ENCODE results near the gene TNNT3. TPM values are rescaled to one million over a fixed set of nuclear protein-coding genes. Genes with fewer than 3 reads are reported as not detected.
A peak's percentile ranks its signal among the peaks of the same experiment; 100 is the strongest.
"Not testable (repeated sequence)": the region's sequence is repeated elsewhere in the genome, so short reads cannot be mapped to it uniquely, and the experiment has no call there.

The TNNT3 gene
- 2.2 and 2.3 TPM in 2 replicates for total RNA-seq (2014; rRNA removed; shearing (Covaris generic))

GRCh38 chr11:1919391-1920127 lies at the start of gene TNNT3:
Gene TNNT3, plus strand, starts transcription at chr11:1919703. Its CDS starts 3,172 bp downstream, at chr11:1922875.
- no peaks in the 10 kb centered on the region for H3K36me3 ChIP-seq
- H3K9me3 ChIP-seq (replicated peaks) = no peaks in the 10 kb centered on the region
- DNase-seq = peak in 1 of 2 experiments; percentile 43
- no peak within 1 kb of the TSS for H3K4me3 ChIP-seq
- H3K27ac ChIP-seq = no peak within 1 kb of the TSS
- H3K27me3 ChIP-seq = no peaks in the 10 kb centered on the region
- H3K4me1 ChIP-seq = peaks cover 44% of the 10 kb centered on the region

DNA sequence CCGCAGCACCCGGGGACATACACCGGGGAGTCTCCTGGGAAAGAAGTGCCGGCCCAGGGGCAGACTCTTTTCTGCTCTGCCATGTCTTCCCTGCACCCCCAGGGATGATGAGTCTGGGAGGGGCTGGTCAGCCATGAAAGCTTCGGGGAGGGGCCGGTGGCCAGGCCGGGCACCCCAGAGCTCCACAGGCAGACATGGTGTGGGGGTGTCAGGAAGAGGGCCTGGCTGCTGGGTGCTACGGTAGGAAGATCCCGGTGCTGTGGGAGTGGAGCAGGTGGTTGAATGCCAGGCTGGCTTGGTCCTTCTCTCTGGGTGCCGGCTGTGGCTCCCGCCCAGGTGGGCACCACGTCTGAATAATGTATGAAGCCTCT lies 49.2 kb upstream of the TNNT3 start:
- H3K9me3 ChIP-seq (replicated peaks) = no peaks in the 10 kb centered on the region
- H3K4me3 ChIP-seq = no peak overlapping the region
- H3K36me3 ChIP-seq = no peaks in the 10 kb centered on the region
- H3K27ac ChIP-seq = no peak overlapping the region
- H3K4me1 ChIP-seq = peaks cover 25% of the 10 kb centered on the region
- no peak for DNase-seq
- peaks cover 16% of the 10 kb centered on the region for H3K27me3 ChIP-seq

DNA sequence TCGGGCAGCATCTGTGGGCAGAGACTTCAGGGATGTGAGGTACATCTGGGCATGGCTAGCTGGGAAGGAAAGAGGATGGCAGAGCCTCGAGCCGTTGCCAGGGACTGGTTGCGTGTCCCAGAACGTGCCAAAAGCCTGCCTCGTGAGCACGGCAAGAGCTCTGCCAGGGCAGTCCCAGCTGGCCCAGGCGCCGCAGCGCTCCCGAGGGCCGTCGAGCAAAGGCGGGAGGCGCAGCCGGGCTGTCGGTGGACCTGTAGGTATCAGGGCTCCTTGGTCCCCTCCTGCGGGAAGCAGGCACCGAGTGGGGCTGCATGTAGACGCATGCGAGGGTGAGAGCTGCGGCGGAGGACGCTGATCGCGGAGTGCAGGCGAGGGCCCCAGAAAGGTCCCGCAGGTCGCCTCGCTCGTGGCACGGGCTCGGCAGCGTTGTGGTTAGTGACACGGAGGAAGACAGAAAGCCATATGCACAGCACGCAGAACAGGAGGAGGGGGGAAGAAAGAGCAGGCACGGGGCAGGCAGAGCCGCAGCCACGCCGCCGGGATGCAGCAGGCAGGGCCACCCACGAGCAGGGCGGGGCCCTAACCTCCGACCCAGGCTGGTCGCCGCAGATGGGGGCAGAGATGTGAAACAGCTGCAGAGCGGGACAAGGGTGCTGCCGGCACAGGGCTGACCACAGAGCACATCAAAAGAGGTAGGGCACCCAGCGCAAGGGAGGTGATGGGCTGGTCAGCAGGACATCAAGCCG lies 48.6 kb upstream of the TNNT3 start:
- DNase-seq = peak; percentile 85 to 91
- peaks cover 29% of the 10 kb centered on the region for H3K4me1 ChIP-seq

DNA sequence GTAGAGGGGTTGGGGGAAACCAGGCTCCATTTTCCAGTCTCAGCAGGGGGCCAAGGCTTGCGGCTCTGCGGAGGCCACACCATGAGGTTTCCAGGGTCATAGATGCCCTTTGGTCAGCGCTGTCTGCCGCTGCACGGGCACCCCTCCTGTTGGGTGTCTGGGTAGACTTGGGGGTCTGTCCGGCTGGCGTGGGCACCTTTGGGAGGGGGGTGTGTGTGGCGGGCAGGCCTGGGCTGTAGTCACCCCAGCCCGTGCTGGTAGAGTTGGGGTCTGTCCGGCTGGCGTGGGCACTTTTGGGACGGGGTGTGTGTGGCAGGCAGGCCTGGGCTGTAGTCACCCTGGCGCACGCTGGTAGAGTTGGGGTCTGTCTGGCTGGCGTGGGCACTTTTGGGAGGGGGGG lies 48.0 kb upstream of the TNNT3 start:
- no peak overlapping the region for H3K4me3 ChIP-seq
- H3K4me1 ChIP-seq = peaks cover 32% of the 10 kb centered on the region
- no peaks in the 10 kb centered on the region for H3K36me3 ChIP-seq
- H3K27me3 ChIP-seq = peaks cover 16% of the 10 kb centered on the region
- H3K27ac ChIP-seq = no peak overlapping the region
- no peaks in the 10 kb centered on the region for H3K9me3 ChIP-seq (replicated peaks)
- no peak for DNase-seq

More for the DNA sequence above, 48.6 kb upstream of the TNNT3 start:
- H3K36me3 ChIP-seq = no peaks in the 10 kb centered on the region
- H3K27me3 ChIP-seq = peaks cover 16% of the 10 kb centered on the region
- H3K4me3 ChIP-seq = no peak overlapping the region
- H3K27ac ChIP-seq = no peak overlapping the region
- no peaks in the 10 kb centered on the region for H3K9me3 ChIP-seq (replicated peaks)

GRCh38 chr11:1872267-1872985 lies 47.1 kb upstream of the TNNT3 start:
- Histone ChIP-seq H3K27ac (no peak overlapping the region), H3K27me3 (peaks cover 16% of the 10 kb centered on the region), H3K4me1 (peaks cover 34% of the 10 kb centered on the region), H3K36me3 (no peaks in the 10 kb centered on the region), H3K4me3 (no peak overlapping the region), H3K9me3 (replicated peaks) (no peaks in the 10 kb centered on the region)
- DNase-seq = no peak

GRCh38 chr11:1873048-1873812 lies 46.3 kb upstream of the TNNT3 start:
- no peak overlapping the region for H3K4me3 ChIP-seq
- H3K36me3 ChIP-seq = no peaks in the 10 kb centered on the region
- no peak overlapping the region for H3K27ac ChIP-seq
- peaks cover 42% of the 10 kb centered on the region for H3K4me1 ChIP-seq
- no peak for DNase-seq
- peaks cover 15% of the 10 kb centered on the region for H3K27me3 ChIP-seq
- H3K9me3 ChIP-seq (replicated peaks) = no peaks in the 10 kb centered on the region

- DNase-seq; H3K4me3 ChIP-seq; H3K9me3 ChIP-seq (replicated peaks); H3K36me3 ChIP-seq; H3K27ac ChIP-seq: not testable (repeated sequence)
- Histone ChIP-seq H3K4me1 (peaks cover 37% of the 10 kb centered on the region), H3K27me3 (peaks cover 11% of the 10 kb centered on the region)
Observed at GRCh38 chr11:1873813-1874150, 45.7 kb upstream of the TNNT3 start.

- not testable (repeated sequence) for H3K4me3 ChIP-seq; DNase-seq; H3K27me3 ChIP-seq; H3K9me3 ChIP-seq (replicated peaks); H3K36me3 ChIP-seq; H3K27ac ChIP-seq
- peaks cover 32% of the 10 kb centered on the region for H3K4me1 ChIP-seq
Observed at GRCh38 chr11:1874441-1875092, 44.9 kb upstream of the TNNT3 start.

DNA sequence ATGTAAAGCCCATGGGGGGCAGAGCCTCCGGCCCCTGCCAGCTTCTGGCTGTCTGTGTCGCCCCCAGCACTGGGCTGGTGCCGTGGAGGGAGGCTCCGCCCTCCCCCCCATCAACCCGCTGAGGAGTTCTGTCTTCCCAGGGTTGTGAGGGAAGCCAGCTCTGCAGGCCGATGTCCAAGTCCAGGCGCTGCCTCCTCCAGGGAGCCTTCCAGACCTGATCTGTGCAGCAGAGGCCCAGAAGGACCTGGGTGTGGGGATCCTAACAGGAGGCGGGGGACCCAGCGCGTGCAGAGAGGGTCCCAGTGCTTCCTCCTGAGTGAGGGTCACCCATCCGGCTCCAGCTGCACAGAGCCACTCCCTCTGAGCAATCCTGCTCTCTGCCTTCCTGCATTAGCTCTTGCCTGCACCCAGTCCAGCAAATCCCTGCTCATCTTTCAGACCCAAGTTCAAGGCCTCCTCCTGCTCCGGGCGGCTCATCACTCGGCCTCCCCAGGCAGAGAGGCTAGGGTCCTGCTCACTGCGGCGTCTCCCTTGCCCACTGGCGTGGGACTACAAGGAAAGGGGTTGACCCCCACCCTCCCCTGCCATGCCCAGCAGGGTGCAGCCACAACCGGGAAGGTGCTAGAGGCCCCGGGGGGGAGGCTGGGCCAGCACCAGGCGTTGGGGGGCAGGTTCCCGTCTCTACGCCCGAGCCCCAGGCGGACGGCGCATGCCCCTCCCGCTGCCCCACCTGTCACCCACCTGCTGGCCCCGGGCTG lies 44.2 kb upstream of the TNNT3 start:
- Histone ChIP-seq H3K27me3 (no peaks in the 10 kb centered on the region; the same call in 1 of the 2 replicates), H3K4me3 (peak overlapping the region; percentile 48), H3K9me3 (replicated peaks) (no peaks in the 10 kb centered on the region), H3K4me1 (peaks cover 31% of the 10 kb centered on the region), H3K36me3 (no peaks in the 10 kb centered on the region), H3K27ac (peak overlapping the region; percentile 90)
- peak; percentile 69 to 73 for DNase-seq

GRCh38 chr11:1875851-1876301 lies 43.6 kb upstream of the TNNT3 start:
- peak in 1 of 2 experiments; percentile 70 for DNase-seq

GRCh38 chr11:1876361-1877063 lies 43.0 kb upstream of the TNNT3 start:
- DNase-seq = peak; percentile 86 to 87
- peaks cover 24% of the 10 kb centered on the region for H3K4me1 ChIP-seq
- peak overlapping the region; percentile 90 for H3K27ac ChIP-seq

More at GRCh38 chr11:1875851-1876301, 43.6 kb upstream of the TNNT3 start:
- peaks cover 25% of the 10 kb centered on the region for H3K4me1 ChIP-seq
- not testable (repeated sequence) for H3K36me3 ChIP-seq; H3K9me3 ChIP-seq (replicated peaks); H3K27me3 ChIP-seq
- H3K27ac ChIP-seq = peak overlapping the region; percentile 90
- peak overlapping the region; percentile 48 for H3K4me3 ChIP-seq

GRCh38 chr11:1877211-1878136 lies 42.0 kb upstream of the TNNT3 start:
- peaks cover 33% of the 10 kb centered on the region for H3K4me1 ChIP-seq
- peak; percentile 46 to 66 for DNase-seq
- no peaks in the 10 kb centered on the region for H3K36me3 ChIP-seq
- H3K27me3 ChIP-seq = no peaks in the 10 kb centered on the region
- peak overlapping the region; percentile 48 for H3K4me3 ChIP-seq
- no peaks in the 10 kb centered on the region for H3K9me3 ChIP-seq (replicated peaks)
- peak overlapping the region; percentile 90 for H3K27ac ChIP-seq

More at GRCh38 chr11:1876361-1877063, 43.0 kb upstream of the TNNT3 start:
- Histone ChIP-seq H3K27me3 (no peaks in the 10 kb centered on the region), H3K36me3 (no peaks in the 10 kb centered on the region), H3K9me3 (replicated peaks) (no peaks in the 10 kb centered on the region), H3K4me3 (peak overlapping the region; percentile 48)
